ENCODE measurements around the gene DNMT1. TPM values are rescaled to one million over a fixed set of nuclear protein-coding genes. Genes with fewer than 3 reads are reported as not detected.

The DNMT1 gene
- total RNA-seq, 3 donors from 2014 or later: 41.1 to 55.6 (median 55.6) TPM

DNA sequence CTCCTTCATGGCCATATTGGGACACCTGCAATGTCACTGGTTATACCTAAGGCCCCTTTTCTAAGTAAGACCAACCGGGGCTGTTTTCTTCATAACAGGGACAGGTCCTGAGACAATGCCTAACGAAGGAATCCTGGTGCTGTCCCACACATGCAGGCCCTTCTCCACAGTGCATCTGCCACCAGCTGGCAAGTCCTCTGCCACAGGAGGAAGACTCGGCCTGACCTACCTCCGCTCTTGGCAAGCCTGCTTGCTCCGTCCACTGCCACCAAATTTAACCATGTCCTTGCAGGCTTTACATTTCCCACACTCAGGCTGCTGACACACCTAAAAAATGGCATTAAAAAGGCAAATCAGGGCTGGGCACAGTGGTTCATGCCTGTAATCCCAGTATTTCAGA is 43.2 kb downstream of the DNMT1 start:
- intact Hi-C loops (cut with DNase I, micrococcal nuclease): no loop called here
- TF ChIP-seq, protein P1, sequence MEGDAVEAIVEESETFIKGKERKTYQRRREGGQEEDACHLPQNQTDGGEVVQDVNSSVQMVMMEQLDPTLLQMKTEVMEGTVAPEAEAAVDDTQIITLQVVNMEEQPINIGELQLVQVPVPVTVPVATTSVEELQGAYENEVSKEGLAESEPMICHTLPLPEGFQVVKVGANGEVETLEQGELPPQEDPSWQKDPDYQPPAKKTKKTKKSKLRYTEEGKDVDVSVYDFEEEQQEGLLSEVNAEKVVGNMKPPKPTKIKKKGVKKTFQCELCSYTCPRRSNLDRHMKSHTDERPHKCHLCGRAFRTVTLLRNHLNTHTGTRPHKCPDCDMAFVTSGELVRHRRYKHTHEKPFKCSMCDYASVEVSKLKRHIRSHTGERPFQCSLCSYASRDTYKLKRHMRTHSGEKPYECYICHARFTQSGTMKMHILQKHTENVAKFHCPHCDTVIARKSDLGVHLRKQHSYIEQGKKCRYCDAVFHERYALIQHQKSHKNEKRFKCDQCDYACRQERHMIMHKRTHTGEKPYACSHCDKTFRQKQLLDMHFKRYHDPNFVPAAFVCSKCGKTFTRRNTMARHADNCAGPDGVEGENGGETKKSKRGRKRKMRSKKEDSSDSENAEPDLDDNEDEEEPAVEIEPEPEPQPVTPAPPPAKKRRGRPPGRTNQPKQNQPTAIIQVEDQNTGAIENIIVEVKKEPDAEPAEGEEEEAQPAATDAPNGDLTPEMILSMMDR (IDR thresholded peaks at IDR 0.05): no peak
- DNase-seq (no peak), ATAC-seq (no peak)
- Histone ChIP-seq H3K9me3 (no peaks in the 10 kb centered on the region), H3K36me3 (ENCODE audit: low read depth) (no peaks in the 10 kb centered on the region), H3K4me1 (ENCODE audit: low read depth) (no peaks in the 10 kb centered on the region), H3K4me3 (no peak overlapping the region)

GRCh38 chr19:10149427-10149826 is 45.3 kb downstream of the DNMT1 start:
- DNase-seq (no peak), ATAC-seq (no peak)
- Histone ChIP-seq H3K9me3 (no peaks in the 10 kb centered on the region), H3K4me1 (ENCODE audit: low read depth) (no peaks in the 10 kb centered on the region), H3K4me3 (no peak overlapping the region), H3K36me3 (ENCODE audit: low read depth) (no peaks in the 10 kb centered on the region)
- TF ChIP-seq, protein P1 (IDR thresholded peaks at IDR 0.05): no peak
- intact Hi-C loops (cut with DNase I, micrococcal nuclease): no loop called here

- intact Hi-C loops (cut with DNase I, micrococcal nuclease): no loop called here
- H3K36me3 ChIP-seq (ENCODE audit: low read depth): no peaks in the 10 kb centered on the region
- TF ChIP-seq, protein P1 (IDR thresholded peaks at IDR 0.05): no peak
These were observed 48.6 kb downstream of the DNMT1 start for GRCh38 chr19:10146142-10146541.

GRCh38 chr19:10145031-10145430 is 49.7 kb downstream of the DNMT1 start:
- intact Hi-C loops (cut with DNase I, micrococcal nuclease): no loop called here
- Histone ChIP-seq H3K9me3 (no peaks in the 10 kb centered on the region), H3K36me3 (ENCODE audit: low read depth) (no peaks in the 10 kb centered on the region), H3K4me3 (no peak overlapping the region), H3K4me1 (ENCODE audit: low read depth) (peaks cover 4% of the 10 kb centered on the region)
- ATAC-seq (no peak), DNase-seq (no peak)
- TF ChIP-seq, protein P1 (IDR thresholded peaks at IDR 0.05): no peak

More at GRCh38 chr19:10146142-10146541, 48.6 kb downstream of the DNMT1 start:
- no peak for DNase-seq
- ATAC-seq: no peak
- no peak overlapping the region for H3K4me3 ChIP-seq
- H3K4me1 ChIP-seq (ENCODE audit: low read depth): peaks cover 4% of the 10 kb centered on the region
- no peaks in the 10 kb centered on the region for H3K9me3 ChIP-seq

- Histone ChIP-seq H3K4me1 (ENCODE audit: low read depth) (peaks cover 4% of the 10 kb centered on the region), H3K36me3 (ENCODE audit: low read depth) (no peaks in the 10 kb centered on the region), H3K9me3 (no peaks in the 10 kb centered on the region), H3K4me3 (no peak overlapping the region)
- DNase-seq (no peak), ATAC-seq (no peak)
- intact Hi-C loops (cut with DNase I, micrococcal nuclease): no loop called here
- TF ChIP-seq, protein P1 (IDR thresholded peaks at IDR 0.05): no peak
These were observed 50.4 kb downstream of the DNMT1 start for GRCh38 chr19:10144361-10144760.

DNA sequence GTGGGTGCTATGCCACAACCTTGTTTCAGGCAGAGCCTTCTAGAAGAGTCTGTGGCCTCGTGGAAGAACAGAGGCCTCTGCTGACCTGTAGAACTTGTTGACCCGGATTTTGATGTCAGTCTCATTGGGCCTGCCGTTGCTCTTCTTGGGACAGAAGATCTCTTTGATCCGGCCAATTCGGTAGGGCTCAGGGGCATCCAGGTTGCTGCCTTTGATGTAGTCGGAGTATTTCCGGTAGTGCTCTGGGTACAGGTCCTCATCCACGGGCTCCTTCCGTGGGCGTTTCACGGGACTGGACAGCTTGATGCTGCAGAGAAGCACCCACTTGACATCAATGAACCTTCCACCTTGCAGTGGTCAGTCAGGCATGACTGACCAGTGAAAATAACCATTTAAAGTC is 51.1 kb downstream of the DNMT1 start:
- Histone ChIP-seq H3K36me3 (ENCODE audit: low read depth) (no peaks in the 10 kb centered on the region), H3K4me1 (ENCODE audit: low read depth) (peaks cover 4% of the 10 kb centered on the region), H3K9me3 (no peaks in the 10 kb centered on the region), H3K4me3 (no peak overlapping the region)
- DNase-seq (no peak), ATAC-seq (peak; percentile 15)
- TF ChIP-seq, protein P1 (IDR thresholded peaks at IDR 0.05): no peak
- intact Hi-C loops (cut with DNase I, micrococcal nuclease): no loop called here
